Measurements from ENCODE around the gene SLC9C1.

SLC9C1 gene

DNA sequence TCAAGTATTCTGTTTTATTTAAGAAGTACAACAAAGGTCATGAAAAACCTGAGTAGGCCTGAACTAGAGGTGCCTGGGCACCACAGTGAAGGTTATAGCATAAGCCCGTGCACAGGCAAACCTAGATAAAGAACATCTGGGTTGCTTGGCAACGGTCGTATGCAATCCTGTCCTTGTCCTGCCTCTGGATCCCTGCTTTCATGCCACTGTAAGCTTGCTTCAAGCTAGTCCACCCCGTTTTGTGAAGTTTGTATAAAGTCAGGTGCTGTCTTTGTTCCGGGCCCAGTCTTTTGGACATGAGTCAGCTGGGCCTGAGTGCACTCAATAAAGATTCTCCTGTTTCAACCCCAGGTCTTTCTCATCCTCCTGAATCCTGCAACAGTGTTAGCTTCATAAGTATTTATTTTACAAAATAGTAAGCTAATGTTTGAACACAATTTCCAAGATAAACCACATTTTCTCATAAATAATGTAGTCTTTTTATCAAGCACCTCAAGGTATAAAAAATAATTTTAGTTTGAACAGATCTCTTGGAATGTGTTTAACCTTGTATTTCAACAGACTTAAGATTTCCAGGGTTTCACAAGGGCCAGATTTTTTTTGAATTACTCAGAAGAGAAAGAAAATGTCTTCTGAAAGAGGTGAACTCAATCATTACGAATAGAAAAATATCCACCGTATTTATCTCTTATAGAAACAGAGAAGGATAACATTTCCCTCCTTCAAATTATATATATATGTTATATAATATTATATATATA is 14.3 kb upstream of the SLC9C1 start:
- no peak overlapping the region for H3K4me3 ChIP-seq (ENCODE audit: low read length)
- DNase-seq (ENCODE audit: low read depth, low spot score), result no peak

DNA sequence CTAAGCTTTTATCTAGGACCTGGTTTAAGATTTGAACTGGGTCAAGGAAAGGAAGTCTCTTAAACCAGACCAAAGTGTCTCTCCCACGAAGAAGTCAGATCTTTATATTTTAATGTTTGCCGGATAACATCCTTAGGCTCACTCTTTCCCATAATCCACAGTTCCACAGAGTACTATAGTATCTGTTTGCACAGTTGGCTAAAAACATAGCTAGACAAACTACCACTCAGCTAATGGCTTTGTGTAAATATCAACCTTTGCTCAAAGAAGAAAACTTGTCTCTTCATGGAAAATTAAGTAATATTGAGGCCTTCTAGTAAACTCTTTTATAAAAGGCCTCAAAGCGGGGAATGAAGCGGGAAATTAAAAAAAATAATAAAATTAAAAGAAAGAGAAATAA is 13.5 kb upstream of the SLC9C1 start:
- DNase-seq (ENCODE audit: low read depth, low spot score), result no peak
- no peak overlapping the region for H3K4me3 ChIP-seq (ENCODE audit: low read length)

DNA sequence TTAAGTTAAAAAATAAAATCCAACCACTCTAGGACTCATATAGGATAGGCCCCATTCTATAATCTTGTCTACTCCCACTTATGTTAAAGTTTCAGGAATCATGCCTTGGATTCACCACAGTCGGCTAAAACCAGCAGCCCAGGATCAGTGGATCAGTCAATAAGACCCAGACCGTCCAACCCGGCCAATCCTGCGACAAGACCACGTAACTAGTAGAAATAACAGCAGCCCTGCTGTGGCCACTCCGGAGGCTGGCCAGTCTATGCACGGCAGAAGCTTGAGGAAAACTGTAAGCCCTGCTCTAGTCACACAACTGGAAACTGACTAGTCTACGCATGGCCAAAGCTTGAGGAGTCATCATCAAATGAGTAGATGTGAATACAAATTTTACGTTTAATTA is 12.8 kb upstream of the SLC9C1 start:
- no peak for DNase-seq (ENCODE audit: low read depth, low spot score)
- H3K4me3 ChIP-seq (ENCODE audit: low read length), result no peak overlapping the region

GRCh38 chr3:112304611-112305010 is 10.6 kb upstream of the SLC9C1 start:
- DNase-seq (ENCODE audit: low read depth, low spot score), result no peak
- H3K4me3 ChIP-seq (ENCODE audit: low read length), result no peak overlapping the region

DNA sequence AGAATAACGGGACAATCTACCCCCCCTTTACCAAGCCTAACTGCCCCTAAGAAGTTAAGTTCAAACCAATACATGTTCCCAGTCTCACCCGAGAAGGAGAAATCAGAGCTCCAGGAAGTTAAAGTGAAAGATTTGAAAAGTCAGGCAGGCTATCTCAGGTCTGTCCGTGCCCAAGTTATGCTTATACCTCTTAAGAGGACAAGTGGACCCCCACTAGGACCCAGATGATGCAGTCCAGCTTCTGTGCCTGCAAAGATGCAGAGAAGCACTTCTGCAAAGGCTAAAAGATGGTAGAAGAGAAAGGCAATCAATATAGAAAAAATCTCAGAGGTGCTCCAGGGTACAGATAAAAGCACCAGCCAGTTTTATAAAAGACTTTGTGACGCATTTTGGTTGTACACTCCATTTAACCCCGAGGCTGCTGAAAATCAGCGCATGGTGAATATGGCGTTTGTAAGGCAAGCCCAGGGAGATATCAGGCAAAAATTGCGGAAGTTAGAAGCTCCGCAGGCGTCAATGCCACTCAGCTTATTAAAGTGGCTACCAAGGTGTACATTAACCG is 9.8 kb upstream of the SLC9C1 start:
- peak overlapping the region; percentile 31 for H3K4me3 ChIP-seq (ENCODE audit: low read length)
- DNase-seq (ENCODE audit: low read depth, low spot score), result no peak

DNA sequence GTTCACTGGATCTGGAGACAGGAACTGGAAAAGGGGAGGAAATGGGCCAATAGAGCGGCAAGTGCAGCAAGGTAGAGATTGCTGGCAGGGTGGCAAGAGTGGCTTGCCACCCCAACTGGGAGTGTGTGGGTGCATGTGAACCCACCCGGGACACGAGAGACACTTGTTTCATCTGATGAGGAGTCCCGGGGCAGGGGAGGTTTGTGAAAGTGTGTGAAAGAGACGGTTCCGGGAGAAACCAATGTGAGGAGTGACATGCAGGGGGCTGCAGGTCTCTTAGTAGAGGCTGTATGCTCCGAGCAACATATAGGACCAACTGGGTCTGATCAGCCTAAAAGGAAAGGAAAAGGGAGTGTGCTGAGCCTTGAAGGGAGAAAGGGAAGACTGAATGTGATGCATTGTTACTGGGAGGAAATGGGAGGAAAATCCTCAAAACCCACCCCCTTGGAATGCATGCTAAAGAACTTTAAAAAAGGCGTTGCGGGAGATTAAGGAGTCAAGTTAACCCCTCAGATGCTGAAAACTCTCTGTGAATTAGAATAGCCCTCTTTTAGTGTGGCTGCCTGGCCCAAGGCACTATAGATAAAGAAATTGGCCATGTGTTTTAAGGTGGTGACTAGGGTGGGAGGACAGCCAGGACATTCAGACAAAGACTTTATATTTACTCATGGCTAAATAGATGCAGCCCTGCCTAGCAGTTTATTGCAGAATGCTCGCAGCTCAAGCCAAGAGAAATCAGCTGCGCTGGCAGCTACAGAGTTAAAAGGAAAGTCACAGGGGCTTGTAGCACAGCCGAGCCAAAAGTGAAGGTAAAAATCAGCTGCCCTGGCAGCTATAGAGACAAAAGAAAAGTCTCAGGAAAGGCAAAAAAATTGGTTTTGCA is 9.1 kb upstream of the SLC9C1 start:
- peak overlapping the region; percentile 31 for H3K4me3 ChIP-seq (ENCODE audit: low read length)

GRCh38 chr3:112302150-112302830 is 8.3 kb upstream of the SLC9C1 start:
- no peak overlapping the region for H3K4me3 ChIP-seq (ENCODE audit: low read length)
- peak; percentile 76 for DNase-seq (ENCODE audit: low read depth, low spot score)

More for the DNA sequence above, 9.1 kb upstream of the SLC9C1 start:
- no peak for DNase-seq (ENCODE audit: low read depth, low spot score)

GRCh38 chr3:112298781-112299180 is 4.8 kb upstream of the SLC9C1 start:
- DNase-seq (ENCODE audit: low read depth, low spot score), result no peak

DNA sequence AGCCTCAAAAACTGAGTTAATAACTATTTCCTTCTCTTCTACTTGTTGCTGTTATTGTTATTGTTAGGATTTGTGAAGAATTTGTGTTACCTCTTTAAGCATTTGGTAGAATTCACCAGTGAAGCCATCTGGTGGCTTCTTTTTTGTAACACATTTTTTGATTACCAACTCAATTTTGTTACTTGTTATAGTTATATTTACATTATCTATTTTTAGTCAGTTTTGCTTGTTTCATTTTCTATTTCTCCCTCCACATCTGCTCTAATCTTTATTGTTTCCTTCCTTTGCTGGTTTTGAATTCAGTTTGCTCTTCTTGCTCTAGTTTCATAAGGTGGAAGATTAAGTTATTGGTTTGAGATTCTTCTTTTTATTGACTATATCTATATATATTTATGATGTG is 3.7 kb upstream of the SLC9C1 start:
- no peak for DNase-seq (ENCODE audit: low read depth, low spot score)

More at GRCh38 chr3:112298781-112299180, 4.8 kb upstream of the SLC9C1 start:
- H3K4me3 ChIP-seq (ENCODE audit: low read length), result no peak overlapping the region

DNA sequence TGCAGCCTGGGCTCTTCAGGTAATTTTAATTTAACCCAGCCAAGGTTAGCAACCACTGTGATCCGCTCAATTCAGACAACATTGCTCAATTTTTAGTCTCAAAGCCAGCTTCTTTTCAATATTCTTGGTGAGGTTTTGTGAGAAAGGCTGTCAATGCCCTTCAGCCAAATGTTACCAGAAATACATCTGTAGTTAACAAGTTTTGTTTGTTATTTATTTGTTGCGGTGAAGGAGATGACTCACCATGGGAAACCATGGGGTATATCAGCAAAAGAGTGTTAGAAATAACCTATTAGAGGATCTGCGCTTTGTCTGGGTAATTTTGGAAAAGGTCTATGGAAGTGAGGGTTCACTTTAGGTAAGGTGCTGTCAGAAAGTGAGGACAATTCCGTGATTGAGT is 5.0 kb downstream of the SLC9C1 start:
- DNase-seq (ENCODE audit: low read depth, low spot score), result no peak
- H3K4me3 ChIP-seq (ENCODE audit: low read length), result no peak overlapping the region

More for the DNA sequence above, 3.7 kb upstream of the SLC9C1 start:
- no peak overlapping the region for H3K4me3 ChIP-seq (ENCODE audit: low read length)

DNA sequence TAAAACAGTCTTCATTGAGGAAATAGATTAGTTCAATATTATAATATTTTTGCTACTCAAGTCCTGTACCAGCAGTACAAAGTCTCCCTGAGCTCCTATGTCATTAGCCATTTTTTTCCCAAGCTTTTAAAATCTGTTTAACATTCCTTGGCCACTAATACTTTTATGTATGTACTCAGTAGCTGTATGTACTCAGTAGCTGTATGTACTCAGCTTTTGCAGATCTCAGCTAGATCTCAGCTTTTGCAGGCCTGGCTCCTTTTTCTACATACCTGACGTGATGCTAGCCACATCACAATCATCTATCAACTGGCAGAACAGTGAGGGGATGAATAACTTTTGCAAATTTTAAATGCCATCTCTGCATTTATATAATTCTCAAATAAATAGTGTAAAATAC is 13.8 kb downstream of the SLC9C1 start:
- no peak for DNase-seq (ENCODE audit: low read depth, low spot score)
- no peak overlapping the region for H3K4me3 ChIP-seq (ENCODE audit: low read length)

DNA sequence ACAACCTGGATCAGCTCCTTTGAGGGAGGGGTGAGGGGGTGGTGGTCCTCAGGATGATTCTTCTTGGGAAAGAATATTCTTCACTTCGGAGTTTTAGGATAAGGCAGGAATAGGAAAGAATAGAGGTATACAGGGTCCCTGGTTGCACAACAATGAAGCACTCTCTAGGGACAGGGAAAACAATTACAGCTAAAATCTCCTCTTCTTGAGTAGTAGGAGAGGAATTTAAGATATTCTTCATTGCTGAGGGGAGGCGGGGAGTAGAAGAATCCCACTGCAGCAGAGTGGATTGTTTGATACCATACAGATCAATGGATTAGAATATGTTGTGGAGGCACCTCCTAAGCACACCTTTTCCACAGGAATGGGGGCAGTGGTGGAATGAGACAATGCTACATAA is 20.5 kb downstream of the SLC9C1 start:
- no peak for DNase-seq (ENCODE audit: low read depth, low spot score)
- no peak overlapping the region for H3K4me3 ChIP-seq (ENCODE audit: low read length)

DNA sequence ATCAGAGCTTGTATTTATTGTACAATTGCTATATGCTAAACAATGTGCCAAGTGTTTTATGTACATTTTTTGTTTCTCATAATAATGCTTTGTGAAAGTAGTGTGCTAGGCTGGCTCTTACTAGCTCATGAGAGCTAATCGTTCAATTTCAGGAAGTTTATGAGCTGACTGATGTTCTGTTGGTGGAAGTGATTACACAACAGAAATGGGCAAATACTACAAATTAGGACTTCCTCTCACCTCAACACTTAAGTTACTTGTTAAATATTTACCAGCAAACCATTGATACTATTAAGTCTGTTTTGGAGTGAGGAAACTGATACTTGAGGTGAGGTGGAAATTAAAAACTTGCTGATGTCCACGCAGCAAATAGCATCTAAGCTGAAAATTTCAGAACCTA is 32.3 kb downstream of the SLC9C1 start:
- DNase-seq (ENCODE audit: low read depth, low spot score), result no peak

DNA sequence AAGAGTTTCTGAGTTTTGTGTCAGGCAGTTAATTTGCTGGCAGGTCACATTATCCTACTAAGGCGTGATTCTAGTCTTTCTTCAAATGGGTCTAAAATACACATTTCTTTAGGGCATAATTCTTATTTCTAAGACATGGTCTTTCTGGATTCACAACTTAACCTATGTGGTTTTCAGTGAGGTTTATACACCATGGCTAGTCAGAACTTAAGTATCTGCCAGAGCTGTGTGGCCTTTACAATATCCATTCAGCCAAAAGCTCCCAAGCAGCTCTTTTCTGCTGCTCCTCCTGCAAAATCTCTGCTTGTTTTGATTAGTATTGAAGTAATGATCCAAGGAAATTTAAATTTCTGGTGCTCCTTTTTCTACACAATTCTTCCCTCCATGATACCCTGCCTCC is 33.5 kb downstream of the SLC9C1 start:
- H3K4me3 ChIP-seq (ENCODE audit: low read length), result no peak overlapping the region
- DNase-seq (ENCODE audit: low read depth, low spot score), result no peak

More for the DNA sequence above, 32.3 kb downstream of the SLC9C1 start:
- no peak overlapping the region for H3K4me3 ChIP-seq (ENCODE audit: low read length)

DNA sequence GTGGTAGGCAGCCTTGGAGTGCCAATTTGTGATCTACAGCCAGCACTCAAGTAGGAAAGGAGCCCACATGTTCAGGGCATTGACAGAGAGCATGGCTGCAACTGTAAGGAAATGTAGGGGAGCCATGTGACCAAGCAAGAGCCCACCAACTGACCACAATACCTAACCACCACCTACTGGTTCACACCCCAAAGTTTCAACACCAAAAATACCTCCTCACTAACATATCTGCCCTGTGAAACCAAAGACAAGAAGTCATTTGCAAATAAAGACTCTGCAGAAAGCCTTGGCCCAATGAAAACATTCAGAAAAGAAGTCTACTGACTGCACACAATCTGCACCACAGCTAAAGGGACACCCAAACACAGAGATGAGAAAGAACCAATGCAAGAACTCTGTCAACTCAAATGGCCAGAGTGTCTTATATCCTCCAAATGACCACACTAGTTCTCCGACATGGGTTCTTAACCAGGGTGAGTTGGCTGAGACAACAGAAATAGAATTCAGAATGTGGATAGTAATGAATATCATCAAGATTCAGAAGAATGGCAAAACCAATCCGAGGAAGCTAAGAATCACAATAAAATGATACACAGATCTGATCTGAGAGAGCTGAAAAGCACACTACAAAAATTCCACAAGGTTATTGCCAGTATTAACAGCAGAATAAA is 40.6 kb downstream of the SLC9C1 start:
- no peak for DNase-seq (ENCODE audit: low read depth, low spot score)
- H3K4me3 ChIP-seq (ENCODE audit: low read length), result no peak overlapping the region

GRCh38 chr3:112247900-112248299 is 46.1 kb downstream of the SLC9C1 start:
- no peak for DNase-seq (ENCODE audit: low read depth, low spot score)
- H3K4me3 ChIP-seq (ENCODE audit: low read length), result no peak overlapping the region

- no peak for DNase-seq (ENCODE audit: low read depth, low spot score)
- no peak overlapping the region for H3K4me3 ChIP-seq (ENCODE audit: low read length)
Measured at GRCh38 chr3:112247350-112247749, 46.7 kb downstream of the SLC9C1 start.

DNA sequence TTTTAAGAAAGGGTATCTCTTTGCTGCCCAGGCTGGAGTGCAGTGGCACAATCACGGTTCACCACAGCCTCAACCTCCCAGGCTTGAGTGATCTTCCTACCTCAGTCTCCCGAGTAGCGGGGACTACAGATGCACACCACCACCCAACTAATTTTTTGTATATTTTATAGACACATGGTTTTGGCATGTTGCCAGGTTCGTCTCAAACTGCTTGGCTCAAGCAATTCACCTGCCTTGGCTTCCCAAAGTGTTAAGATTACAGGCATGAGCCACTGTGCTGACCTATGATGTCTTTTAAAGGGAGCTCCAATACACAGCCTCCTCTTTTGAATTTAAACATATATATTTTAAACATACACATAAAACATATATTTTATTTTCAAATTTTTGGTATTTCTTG is 60.9 kb downstream of the SLC9C1 start:
- DNase-seq (ENCODE audit: low read depth, low spot score), result no peak

DNA sequence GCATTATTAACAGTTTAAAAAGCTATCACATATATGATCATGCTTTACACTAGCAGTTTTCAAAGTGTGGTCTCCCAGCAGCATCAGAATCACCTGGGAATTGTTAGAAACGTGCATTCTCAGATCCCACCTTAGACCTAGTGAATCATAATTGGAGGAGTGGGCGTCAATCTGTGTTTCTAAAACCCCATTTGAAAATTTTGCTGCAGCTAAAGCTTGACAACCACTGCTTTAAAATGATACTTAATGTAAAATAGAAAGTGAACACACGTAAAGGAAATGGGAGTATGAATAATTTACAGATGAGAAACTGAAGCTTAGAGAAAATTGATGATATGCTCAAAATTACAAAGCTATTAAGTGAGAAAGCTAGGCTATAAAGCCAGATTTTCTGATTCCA is 62.3 kb downstream of the SLC9C1 start:
- no peak overlapping the region for H3K4me3 ChIP-seq (ENCODE audit: low read length)
- no peak for DNase-seq (ENCODE audit: low read depth, low spot score)

More for the DNA sequence above, 60.9 kb downstream of the SLC9C1 start:
- H3K4me3 ChIP-seq (ENCODE audit: low read length), result no peak overlapping the region
